ENCODE data around the gene PTCSC3. TPM values are rescaled to one million over a fixed set of nuclear protein-coding genes. Genes with fewer than 3 reads are reported as not detected.

PTCSC3 gene
- total and polyA plus RNA-seq, 2 of the 13 experiments (the other 11 are each of a cell fraction or from before 2014, with no cell fraction given), result not detected

DNA sequence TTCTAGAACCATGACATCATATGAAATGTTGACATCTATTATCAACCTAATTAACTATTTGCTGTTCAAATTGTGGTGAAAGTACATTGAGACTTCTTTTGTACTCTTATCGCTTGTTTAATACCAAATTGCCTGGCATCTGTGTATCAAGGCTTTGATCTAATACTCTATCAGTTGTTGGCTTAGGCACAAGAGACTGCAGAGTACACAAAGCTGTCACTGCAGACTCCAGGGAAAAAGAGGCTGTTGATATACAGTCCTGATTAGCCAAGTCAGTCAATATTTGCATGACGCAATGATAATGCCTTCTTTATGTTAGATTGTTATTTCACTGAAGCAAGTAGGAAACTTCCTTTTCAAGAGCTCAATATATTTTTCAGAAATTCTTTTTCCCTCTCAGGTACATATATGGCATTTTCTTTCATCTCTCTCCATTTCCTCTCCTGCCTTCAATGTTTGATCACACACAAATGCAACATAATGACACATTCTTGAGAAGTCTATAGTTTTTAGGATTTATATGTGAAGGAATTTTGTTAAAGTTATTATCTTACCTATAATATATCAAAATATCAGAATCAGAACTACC lies 32.3 kb upstream of the PTCSC3 start (continued):
- TF ChIP-seq ZNF784 (CRISPR knock-in tag; IDR thresholded peaks at IDR 0.05; ENCODE audit: borderline replicate concordance) (no peak), ZNF572 (CRISPR knock-in tag; IDR thresholded peaks at IDR 0.05) (no peak), THAP8 (CRISPR knock-in tag; IDR thresholded peaks at IDR 0.05; ENCODE audit: borderline replicate concordance) (no peak), ZNF782 (CRISPR knock-in tag; IDR thresholded peaks at IDR 0.05; ENCODE audit: borderline replicate concordance) (no peak), ZNF496 (CRISPR knock-in tag; IDR thresholded peaks at IDR 0.05; ENCODE audit: insufficient replicate concordance) (no peak), ZSCAN30 (CRISPR knock-in tag; IDR thresholded peaks at IDR 0.05) (no peak)
- TF ChIP-seq, protein P1, sequence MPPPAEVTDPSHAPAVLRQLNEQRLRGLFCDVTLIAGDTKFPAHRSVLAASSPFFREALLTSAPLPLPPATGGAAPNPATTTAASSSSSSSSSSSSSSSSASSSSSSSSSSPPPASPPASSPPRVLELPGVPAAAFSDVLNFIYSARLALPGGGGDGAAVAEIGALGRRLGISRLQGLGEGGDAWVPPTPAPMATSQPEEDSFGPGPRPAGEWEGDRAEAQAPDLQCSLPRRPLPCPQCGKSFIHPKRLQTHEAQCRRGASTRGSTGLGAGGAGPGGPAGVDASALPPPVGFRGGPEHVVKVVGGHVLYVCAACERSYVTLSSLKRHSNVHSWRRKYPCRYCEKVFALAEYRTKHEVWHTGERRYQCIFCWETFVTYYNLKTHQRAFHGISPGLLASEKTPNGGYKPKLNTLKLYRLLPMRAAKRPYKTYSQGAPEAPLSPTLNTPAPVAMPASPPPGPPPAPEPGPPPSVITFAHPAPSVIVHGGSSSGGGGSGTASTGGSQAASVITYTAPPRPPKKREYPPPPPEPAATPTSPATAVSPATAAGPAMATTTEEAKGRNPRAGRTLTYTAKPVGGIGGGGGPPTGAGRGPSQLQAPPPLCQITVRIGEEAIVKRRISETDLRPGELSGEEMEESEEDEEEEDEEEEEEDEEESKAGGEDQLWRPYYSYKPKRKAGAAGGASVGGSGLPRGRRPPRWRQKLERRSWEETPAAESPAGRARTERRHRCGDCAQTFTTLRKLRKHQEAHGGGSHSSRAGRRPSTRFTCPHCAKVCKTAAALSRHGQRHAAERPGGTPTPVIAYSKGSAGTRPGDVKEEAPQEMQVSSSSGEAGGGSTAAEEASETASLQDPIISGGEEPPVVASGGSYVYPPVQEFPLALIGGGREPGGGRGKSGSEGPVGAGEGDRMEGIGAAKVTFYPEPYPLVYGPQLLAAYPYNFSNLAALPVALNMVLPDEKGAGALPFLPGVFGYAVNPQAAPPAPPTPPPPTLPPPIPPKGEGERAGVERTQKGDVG (CRISPR knock-in tag; IDR thresholded peaks at IDR 0.05; ENCODE audit: borderline replicate concordance), result no peak

Measured in HepG2 (cell line).